GM20000 (cell line): ENCODE measurements around the gene C16orf74.

Experiments
- DNase-seq: peaks from one replicate; pipeline ENCODE4 v3.0.0; 2012; ENCODE audit warnings: low spot score
- TF ChIP-seq, protein P1 (sequence below): IDR thresholded peaks from 2 replicates; pipeline ENCODE4 v1.5.1; 2012; ENCODE audit warnings: mild to moderate bottlenecking, control low read depth; ENCODE audit errors: extremely low read depth, missing control alignments

Gene C16orf74

DNA sequence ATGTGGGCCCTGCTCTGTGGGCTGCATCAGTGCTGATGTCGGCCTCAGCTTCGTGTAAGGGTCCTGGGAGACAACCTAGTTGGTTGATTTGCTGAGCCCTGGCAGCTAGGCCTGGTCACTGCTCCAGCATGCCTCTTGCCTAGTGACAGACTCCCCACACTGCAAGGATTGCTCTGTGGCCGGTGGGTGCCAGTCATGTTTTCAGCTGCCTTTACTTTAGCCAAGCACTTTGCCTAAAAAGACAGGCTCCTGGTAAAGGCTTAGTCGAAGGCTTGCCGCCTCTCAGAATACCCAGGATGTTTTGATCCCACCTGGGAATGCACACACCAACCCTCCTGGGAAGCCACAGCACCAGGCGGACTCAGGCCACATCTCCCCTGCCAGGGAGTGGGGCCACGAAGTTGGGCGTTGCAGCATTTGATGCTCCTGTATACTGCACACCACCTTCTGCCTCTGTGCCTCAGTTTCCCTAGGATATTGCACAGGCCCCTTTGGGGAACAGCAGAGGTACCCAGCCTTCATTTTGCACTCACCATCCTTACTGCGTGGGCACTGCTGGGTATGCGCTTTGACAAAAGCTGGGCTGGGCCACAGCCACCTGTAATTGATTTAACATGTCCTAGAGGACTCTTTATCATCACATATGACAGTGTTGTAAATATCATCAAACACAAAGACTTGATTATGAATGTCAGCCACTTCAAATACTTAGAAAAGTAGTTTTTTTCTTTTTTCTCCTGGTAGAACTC, 82.0 kb downstream of the C16orf74 start:
- no peak for DNase-seq
- TF ChIP-seq, protein P1, sequence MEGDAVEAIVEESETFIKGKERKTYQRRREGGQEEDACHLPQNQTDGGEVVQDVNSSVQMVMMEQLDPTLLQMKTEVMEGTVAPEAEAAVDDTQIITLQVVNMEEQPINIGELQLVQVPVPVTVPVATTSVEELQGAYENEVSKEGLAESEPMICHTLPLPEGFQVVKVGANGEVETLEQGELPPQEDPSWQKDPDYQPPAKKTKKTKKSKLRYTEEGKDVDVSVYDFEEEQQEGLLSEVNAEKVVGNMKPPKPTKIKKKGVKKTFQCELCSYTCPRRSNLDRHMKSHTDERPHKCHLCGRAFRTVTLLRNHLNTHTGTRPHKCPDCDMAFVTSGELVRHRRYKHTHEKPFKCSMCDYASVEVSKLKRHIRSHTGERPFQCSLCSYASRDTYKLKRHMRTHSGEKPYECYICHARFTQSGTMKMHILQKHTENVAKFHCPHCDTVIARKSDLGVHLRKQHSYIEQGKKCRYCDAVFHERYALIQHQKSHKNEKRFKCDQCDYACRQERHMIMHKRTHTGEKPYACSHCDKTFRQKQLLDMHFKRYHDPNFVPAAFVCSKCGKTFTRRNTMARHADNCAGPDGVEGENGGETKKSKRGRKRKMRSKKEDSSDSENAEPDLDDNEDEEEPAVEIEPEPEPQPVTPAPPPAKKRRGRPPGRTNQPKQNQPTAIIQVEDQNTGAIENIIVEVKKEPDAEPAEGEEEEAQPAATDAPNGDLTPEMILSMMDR = no peak

DNA sequence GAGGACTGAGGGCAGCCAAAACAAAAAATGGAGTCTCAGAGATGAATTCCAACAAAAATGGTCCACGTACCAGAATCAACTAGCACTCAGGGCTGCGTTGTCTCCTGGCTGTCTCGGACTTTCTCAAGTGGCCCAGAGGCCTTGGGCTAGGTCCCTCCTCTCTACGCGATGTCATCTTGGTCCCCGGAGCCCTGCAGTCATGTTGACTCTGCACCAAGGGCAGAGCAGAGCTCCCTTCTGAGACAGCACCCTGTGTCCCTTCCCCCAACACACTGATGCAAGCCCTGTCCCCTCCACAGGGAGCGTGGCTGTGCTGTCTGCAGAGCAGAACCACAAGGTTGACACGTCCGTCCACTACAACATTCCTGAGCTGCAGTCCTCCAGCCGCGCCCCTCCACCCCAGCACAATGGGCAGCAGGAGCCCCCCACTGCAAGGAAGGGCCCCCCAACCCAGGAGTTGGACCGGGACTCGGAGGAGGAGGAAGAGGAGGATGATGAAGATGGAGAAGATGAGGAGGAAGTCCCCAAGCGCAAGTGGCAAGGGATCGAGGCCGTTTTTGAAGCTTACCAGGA, 83.0 kb downstream of the C16orf74 start:
- no peak for DNase-seq
- TF ChIP-seq, protein P1 = no peak

DNA sequence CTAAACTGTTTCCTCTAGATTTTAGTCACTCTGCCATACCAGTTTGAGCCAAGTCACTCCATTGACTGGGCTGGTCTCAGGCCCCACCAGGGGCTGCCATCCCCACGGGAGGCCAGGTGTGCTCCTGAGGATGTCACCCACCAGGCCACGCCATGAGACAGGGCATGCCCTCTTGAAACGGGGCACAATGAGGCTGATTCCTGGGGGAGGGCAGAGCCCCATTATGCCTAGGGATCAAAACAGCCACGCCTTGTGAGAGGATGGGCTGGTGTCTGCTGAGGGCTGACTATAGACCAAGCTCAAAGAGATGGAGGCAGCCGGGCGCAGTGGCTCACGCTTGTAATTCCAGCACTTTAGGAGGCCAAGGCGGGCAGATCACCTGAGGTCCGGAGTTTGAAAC, 83.6 kb downstream of the C16orf74 start:
- TF ChIP-seq, protein P1 = no peak
- no peak for DNase-seq

DNA sequence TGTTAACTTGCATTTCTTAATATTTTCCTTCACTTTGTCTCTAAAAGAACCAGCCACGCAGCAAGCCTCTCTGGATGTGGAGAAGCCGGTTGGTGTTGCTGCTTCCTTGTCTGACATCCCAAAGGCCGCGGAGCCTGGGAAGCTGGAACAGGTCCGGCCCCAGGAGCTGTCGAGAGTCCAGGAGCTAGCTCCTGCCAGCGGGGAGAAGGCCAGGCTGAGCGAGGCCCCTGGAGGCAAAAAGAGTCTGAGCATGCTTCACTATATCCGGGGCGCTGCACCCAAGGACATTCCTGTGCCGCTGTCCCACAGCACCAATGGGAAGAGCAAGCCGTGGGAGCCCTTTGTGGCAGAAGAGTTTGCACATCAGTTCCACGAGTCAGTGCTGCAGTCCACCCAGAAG, 85.0 kb downstream of the C16orf74 start:
- TF ChIP-seq, protein P1 = no peak
- DNase-seq = no peak

DNA sequence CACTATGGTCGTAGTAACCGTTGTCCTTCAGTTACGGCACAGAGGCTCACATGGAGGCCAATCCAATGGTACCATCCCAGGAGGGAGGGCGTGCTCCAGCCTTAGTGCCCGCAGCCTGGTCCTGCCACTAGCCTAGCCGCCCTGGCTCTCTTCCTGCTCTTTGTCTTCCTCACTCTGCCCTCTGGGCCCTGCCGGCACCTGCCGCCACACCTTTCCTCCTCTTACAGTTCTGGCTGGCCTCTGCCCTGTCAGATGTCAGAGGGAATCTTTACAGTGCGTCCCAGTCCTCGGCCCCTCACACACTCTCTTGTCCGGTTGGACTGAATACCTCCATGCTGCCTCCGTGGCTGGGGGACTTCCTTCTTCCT, 85.5 kb downstream of the C16orf74 start:
- DNase-seq = no peak
- TF ChIP-seq, protein P1 = no peak

DNA sequence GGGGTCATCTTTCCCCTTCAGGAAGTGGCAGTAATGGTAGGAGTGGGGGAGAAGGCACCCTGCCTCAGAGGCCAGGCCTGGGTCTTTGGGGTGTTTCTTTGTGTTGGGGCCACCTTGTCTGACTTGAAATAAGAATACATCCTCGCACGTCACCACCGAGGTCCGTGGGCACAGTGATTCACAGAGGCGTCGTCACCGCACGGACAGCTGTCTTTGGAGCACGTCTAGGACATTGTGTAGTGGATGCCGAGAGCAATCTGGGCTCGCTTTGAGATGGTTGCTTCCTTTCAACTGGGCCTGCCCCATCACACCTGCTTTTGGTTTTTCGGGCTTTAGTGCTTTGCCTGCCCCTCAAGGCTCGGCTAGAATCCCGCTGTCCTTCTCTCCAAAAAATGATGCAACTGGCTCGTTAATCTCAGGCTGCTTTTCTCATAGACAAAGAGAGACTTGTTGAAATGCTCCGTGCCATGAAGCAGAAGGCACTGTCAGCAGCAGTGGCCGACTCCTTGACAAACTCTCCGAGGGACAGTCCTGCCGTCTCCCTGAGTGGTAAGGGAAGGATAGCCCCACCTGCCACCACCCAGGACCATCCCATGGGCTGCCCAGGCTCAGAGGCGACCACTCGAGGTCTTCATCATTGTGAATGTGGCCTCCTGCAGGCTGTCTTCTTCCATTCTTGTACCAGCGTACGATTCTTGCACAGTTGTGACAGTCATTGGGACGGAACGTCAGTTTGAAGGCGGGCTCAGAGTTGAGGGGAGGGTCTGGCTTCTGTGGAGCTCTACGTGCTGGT, 86.1 kb downstream of the C16orf74 start:
- no peak for DNase-seq
- TF ChIP-seq, protein P1 = no peak

DNA sequence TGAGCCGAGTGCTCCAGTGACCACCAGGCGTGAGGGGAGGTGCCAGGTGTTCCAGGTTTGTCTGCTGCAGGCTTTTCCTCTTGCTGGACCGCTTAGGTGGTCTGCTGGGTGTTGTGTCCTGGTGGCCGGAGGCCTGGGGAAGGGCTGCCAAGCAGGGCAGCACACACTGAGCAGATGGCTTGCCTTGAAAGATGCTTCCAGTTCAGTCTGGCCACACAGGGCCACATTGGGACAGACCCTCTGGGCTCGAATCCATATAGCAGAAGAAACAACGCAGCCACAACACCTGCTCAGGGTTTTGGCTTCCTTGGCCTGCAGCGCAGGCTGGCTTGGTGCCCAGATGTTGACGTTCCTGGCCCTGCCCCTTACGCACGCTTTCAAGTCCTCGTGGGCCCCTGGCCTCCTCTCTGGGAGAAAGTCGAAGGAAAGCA, 87.0 kb downstream of the C16orf74 start:
- TF ChIP-seq, protein P1 = no peak
- DNase-seq = no peak
